HG02870 (cell line): ENCODE data around the gene CPA5.
"Not testable (repeated sequence)": the region's sequence is repeated elsewhere in the genome, so short reads cannot be mapped to it uniquely, and the experiment has no call there.

Experiments
- ATAC-seq: cut with Tn5 transposase; IDR thresholded peaks from one replicate; pipeline ENCODE4 v1.9.1; 2021; ENCODE audit warnings: mild to moderate bottlenecking, moderate library complexity; ENCODE audit not compliant: unreplicated experiment

CPA5 gene

GRCh38 chr7:130374507-130374906 lies 29.9 kb downstream of the CPA5 start:
- no peak for ATAC-seq

DNA sequence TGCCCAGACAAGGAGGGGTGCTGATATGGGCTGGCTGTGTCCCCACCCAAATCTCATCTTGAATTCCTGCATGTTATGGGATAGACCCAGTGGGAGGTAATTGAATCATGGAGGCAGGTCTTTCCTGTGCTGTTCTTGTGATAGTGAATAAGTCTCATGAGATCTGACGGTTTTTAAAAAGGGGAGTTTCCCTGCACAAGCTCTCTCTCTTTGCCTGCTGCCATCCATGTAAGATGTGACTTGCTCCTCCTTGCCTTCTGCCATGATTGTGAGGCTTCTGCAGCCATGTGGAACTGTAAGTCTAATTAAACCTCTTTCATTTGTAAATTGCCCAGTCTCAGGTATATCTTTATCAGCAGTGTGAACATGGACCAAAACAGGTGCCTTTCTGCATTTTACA lies 31.8 kb downstream of the CPA5 start:
- ATAC-seq, result not testable (repeated sequence)

GRCh38 chr7:130377178-130377577 lies 32.6 kb downstream of the CPA5 start:
- no peak for ATAC-seq

GRCh38 chr7:130379019-130379418 lies 34.4 kb downstream of the CPA5 start:
- ATAC-seq, result no peak

DNA sequence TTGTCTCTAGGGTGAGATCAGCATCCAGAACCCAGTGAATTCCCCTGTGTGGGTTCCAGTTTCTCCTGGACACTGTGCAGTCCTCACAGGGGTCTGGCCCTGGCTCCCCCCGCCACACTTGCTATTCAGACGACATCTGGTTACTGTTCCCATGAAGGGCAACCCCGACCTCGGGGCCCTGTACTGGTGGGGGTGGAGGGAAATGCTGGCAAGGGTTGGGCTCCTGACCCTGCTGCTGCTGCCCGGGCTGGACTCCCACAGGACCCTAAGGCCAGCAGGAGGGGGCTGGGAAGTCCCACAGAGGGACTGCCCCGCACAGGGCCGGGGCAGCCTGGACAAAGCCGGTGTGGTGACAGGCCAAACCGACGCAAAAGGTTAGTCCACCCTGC lies 34.9 kb downstream of the CPA5 start:
- ATAC-seq, result no peak

GRCh38 chr7:130379921-130380860 lies 35.6 kb downstream of the CPA5 start, which contains the start of gene CPA1:
TSS of gene CPA1 (plus strand) at chr7:130380494. CDS start at chr7:130380521, 27 bp downstream.
- ATAC-seq, result no peak

- no peak for ATAC-seq
Measured at GRCh38 chr7:130380861-130381455, 36.3 kb downstream of the CPA5 start.

- ATAC-seq, result no peak
Measured at GRCh38 chr7:130381468-130382312, 37.1 kb downstream of the CPA5 start.

DNA sequence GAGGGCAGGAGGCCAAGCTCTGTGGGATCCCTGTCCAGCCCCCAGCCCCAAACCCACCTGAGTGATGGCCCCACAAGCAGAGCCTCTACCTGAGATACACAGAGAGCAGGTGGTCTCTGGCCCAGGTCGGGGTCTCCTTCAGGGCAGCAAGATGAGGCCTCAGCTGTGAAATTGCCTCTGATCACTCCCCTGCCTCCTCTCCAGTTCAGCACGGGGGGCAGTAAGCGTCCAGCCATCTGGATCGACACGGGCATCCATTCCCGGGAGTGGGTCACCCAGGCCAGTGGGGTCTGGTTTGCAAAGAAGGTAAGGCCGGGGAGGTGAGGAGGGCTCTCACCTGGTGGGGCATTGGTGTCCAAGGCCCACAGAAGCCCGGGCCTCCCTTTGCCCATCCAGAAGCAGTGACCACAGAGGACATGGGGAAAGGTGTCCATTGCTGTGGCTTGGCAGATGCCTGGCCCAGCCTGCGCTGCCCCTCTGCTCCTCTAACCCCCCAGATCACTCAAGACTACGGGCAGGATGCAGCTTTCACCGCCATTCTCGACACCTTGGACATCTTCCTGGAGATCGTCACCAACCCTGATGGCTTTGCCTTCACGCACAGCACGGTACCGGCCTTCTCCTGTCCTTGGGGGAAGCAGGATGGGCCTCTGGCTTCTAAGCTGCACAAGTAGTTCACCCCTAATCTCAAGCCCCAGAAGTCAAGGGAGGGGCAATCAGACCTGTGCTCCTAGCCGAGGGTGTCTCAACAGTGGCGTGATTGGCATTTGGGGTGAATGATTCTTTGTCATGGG lies 38.8 kb downstream of the CPA5 start:
- no peak for ATAC-seq

- no peak for ATAC-seq
Measured at GRCh38 chr7:130384371-130384801, 39.8 kb downstream of the CPA5 start.

DNA sequence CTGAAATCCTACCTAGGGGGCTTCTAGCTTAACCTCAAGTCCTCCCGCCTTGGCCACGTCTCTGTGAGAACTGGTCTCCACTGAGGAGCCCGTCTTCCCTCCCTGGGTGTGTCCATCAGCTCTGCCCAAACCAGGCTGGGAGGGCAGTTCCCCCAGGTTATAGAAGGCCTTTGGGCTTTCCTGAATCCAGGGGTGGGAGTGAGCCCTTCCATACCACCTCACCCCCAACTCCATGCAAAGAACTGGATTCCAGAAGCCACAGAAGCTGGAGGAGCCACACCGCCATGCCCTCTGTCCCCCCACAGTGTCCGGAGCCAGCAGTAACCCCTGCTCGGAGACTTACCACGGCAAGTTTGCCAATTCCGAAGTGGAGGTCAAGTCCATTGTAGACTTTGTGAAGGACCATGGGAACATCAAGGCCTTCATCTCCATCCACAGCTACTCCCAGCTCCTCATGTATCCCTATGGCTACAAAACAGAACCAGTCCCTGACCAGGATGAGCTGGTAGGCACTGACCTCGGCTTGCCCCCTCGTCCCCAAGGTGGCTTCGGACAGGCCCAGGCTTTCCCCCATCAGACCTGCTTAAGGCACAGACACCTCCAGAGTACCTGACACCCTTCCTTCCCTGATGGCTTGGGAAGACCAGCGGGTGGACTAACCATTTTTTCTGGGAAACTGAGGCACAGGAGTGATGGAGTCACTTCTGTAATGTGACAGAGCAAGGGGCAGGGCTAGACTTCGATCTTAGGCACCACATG lies 40.4 kb downstream of the CPA5 start:
- ATAC-seq, result no peak

DNA sequence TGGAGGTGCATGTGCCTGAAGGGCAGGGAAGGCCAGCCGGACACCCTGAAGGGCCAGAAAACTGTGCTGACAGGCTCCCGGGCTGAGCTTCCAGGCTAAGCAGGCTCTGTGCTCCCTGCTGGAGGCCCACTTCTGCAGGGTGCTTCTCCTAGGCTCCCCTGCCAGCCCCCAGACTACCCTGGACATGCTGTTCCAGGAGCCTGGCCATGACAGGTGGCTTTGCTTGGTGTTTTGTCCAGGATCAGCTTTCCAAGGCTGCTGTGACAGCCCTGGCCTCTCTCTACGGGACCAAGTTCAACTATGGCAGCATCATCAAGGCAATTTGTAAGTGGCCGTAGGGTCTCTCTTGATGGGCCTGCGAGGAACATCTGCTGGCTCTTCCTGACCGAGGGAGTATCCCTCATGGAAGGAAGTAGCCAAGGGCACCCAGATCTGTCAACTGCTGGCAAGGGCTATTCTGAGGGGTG lies 41.0 kb downstream of the CPA5 start:
- ATAC-seq, result no peak

- no peak for ATAC-seq
Measured at GRCh38 chr7:130386876-130387275, 42.3 kb downstream of the CPA5 start.

- ATAC-seq, result no peak
Measured at GRCh38 chr7:130387306-130387627, 42.7 kb downstream of the CPA5 start.

DNA sequence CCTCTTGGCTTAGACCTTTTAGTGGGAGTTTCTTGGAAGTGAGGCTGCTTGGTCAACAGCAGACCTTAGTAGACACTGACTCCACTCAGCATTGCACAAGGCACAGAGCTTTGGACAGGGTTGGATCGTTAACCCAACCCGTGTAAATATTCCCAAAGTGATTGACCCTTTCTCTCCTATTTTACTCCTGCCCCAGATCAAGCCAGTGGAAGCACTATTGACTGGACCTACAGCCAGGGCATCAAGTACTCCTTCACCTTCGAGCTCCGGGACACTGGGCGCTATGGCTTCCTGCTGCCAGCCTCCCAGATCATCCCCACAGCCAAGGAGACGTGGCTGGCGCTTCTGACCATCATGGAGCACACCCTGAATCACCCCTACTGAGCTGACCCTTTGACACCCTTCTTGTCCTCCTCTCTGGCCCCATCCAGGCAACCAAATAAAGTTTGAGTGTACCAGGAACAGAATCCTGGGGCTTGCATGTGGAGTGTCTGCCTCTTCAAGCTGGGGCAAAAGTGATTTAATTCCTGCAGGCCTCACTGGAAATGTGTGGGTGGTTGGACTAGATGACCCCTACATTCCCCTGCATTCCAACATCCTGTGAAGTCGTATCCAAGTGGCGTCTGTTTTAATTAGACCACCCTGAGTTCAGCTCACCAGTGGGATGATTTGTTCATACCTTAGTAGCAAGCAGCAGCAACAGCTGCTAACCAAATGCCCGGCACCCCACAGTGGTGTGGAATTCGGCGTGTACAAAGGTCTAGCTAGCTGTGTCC lies 43.2 kb downstream of the CPA5 start:
- ATAC-seq, result no peak

- ATAC-seq, result no peak
Measured at GRCh38 chr7:130388671-130389070, 44.1 kb downstream of the CPA5 start.

- ATAC-seq, result no peak
Measured at GRCh38 chr7:130390486-130390885, 45.9 kb downstream of the CPA5 start.

DNA sequence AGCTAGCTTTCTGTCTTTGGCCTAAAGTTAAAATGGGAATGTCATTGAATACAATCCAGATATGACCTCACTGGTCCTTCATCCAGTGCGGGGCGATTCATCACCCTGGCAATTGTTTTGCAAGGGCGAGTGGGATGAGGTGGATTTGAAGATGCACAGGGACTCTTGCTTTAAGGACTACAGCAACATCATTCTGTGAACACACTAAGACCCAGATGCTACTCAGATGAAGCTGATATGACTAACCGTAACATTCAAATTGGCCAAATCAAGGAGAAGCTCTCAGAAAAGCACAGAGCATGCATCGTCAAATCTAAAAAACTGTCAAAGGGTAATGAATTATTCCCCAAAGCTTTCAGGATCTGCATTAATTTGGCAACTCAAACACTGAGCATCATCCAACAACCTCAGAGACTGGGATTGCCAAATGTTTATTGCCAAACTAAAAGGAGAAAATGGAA lies 48.5 kb downstream of the CPA5 start:
- no peak for ATAC-seq

GRCh38 chr7:130393841-130394411 lies 49.3 kb downstream of the CPA5 start:
- ATAC-seq, result no peak
